HG02642 (cell line): ENCODE measurements around the gene HDHD5.
"Not testable (repeated sequence)": the region's sequence is repeated elsewhere in the genome, so short reads cannot be mapped to it uniquely, and the experiment has no call there.

Source experiments
- ATAC-seq: cut with Tn5 transposase; IDR thresholded peaks from one replicate; pipeline ENCODE4 v1.9.1; 2021; ENCODE audit warnings: mild to moderate bottlenecking; ENCODE audit not compliant: unreplicated experiment, poor library complexity

Gene HDHD5

GRCh38 chr22:17158176-17158567 is 905 bp downstream of the HDHD5 start:
- no peak for ATAC-seq

DNA sequence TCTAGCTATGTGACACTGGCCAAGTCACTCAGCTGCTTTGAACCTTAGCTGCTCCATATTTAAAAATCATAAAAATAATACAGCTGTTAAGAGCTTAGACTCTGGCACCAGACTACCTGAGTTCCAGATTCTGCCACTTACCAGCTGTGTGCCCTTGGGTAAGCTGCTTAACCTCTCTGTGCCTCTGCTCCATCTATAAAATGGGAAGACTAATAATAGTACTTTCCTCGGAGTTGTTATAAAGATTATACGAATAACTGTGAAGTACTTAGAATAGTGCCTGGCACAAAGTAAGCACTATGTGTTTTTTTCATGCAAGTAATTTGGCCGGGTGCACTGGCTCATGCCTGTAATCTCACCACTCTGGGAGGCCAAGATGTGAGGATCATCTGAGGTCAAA is 1.4 kb downstream of the HDHD5 start:
- ATAC-seq: no peak

- no peak for ATAC-seq
These were observed 3.1 kb downstream of the HDHD5 start for GRCh38 chr22:17155941-17156340.

- ATAC-seq: no peak
These were observed 6.1 kb downstream of the HDHD5 start for GRCh38 chr22:17152971-17153370.

DNA sequence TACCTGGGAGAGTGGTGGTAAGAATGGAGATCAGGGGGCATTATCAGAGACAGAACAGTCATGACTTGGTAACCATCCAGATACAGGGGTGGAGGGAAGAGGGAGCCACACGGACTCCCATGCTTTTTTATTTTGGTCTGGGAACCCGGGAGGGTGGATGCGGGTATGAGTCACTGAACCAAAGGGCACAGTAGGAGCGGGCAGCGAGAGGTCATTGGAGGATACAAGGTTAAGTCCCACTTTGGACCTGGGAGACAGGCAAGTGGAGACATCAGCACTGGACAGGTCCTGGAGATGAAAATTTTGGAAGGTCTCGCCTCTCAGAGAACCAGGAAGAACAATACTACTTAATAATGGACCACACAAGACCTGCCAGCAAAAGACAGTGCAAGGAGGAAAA is 6.7 kb downstream of the HDHD5 start:
- no peak for ATAC-seq

DNA sequence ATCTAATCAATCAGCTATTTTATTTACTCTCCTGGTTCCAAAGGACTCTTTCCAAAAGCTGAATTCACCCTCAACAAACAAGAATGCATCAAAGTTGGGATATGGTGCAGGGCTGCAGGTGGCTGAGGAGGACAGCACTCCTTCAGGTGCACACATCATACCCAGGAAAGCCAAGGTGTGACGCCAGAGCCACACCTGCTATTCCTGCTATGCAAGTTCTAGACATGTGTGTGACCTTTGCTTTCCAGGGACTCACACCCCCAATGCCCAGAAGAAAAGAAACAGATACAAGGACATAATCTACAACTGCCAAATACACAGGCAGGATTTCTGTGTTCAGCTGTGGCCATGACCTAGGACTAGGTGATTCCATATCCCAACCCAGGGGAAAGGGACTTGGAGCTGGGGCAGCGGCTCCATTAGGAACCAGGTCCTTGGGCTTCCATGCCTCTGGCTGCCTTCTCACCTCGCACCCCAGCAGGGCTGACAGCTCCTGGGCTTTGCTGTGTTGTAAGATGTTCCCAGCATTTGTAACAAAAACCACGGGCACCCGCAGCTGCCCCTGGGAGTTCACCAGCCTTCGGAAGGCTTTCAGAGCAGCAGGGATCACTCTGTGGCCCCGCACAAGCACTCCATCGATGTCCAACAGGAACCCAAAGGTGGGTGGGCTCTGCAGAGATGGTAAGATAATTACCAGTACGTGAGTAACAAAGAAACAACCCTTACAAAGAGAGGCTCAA is 9.8 kb downstream of the HDHD5 start:
- no peak for ATAC-seq

GRCh38 chr22:17147458-17147857 is 11.6 kb downstream of the HDHD5 start:
- ATAC-seq: not testable (repeated sequence)

- ATAC-seq: no peak
These were observed 13.9 kb downstream of the HDHD5 start for GRCh38 chr22:17145021-17145680.

GRCh38 chr22:17143826-17144225 is 15.3 kb downstream of the HDHD5 start:
- no peak for ATAC-seq

- no peak for ATAC-seq
These were observed 16.0 kb downstream of the HDHD5 start for GRCh38 chr22:17143101-17143500.

- ATAC-seq: no peak
These were observed 18.0 kb downstream of the HDHD5 start for GRCh38 chr22:17140826-17141766.

DNA sequence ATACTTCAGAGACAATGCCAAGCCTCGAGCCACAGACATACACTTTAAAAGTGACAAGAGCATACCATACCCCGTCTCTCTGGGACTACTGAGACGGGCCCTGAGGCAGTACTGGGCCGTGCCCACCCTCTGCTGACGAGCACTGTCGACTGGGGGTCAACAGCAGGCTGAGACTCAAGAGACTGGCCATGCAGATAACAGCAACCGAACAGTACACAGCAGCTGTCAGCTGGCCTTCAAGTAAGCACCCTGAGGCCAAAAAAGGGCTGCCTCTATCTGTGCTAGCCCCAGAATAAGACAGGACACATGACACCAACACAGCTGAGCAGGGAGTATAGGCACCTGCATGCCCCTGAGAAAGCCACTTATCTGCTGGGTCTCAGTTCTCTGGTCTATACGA is 19.1 kb downstream of the HDHD5 start:
- no peak for ATAC-seq

GRCh38 chr22:17138513-17138912 is 20.6 kb downstream of the HDHD5 start:
- no peak for ATAC-seq

- ATAC-seq: no peak
These were observed 21.1 kb downstream of the HDHD5 start for GRCh38 chr22:17137861-17138425.

- ATAC-seq: no peak
These were observed 21.9 kb downstream of the HDHD5 start for GRCh38 chr22:17137170-17137569.

- ATAC-seq: no peak
These were observed 23.8 kb downstream of the HDHD5 start for GRCh38 chr22:17135153-17135760.

GRCh38 chr22:17133137-17133536 is 25.9 kb downstream of the HDHD5 start:
- no peak for ATAC-seq

- no peak for ATAC-seq
These were observed 27.0 kb downstream of the HDHD5 start for GRCh38 chr22:17132112-17132511.

DNA sequence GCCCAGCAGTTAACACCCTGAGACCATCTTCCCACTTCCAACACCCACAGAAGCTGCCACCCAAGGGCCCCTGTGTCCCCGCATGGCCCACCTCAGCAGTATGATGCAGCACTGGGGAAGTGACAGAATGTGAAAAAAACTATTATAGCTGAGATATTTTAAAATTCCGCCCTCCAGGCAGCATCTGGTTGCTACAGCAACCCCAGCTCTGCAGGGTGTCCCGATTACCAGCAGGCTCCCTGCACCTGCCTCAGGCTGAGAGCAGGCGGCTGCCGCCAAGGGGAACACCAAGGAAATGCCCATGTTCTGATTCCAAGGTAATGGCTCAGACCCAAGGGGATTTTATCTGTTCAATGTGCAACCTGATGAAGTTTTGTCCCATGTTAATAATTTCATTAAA is 27.4 kb downstream of the HDHD5 start:
- no peak for ATAC-seq

GRCh38 chr22:17130199-17130598 is 28.9 kb downstream of the HDHD5 start:
- no peak for ATAC-seq
